ENCODE data around the gene TMEM165.

The TMEM165 gene

DNA sequence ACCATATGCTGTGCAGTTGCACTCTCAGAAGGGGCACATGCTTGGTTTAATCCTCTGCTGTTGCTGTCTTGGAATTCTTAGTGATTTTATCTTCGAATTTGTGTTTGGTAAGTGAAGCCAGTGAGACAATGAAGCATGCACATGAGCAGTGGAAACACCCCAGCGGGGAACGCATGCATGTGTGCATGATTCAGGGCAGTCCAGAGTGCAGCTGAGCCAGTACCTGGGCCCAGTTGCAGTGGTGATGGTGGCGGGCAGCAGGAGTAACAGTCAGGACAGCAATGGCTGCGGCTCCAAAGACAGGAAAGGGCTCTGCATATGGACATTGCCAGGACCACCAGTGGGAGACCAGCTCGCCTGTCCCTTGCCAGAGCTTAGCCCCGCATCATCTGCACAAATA lies 14.3 kb upstream of the TMEM165 start:
- Mint-ChIP-seq H3K27me3 (ENCODE audit: low read depth) (no peaks in the 10 kb centered on the region), H3K4me1 (ENCODE audit: low read depth) (peaks cover 17% of the 10 kb centered on the region), H3K36me3 (ENCODE audit: low read depth) (no peaks in the 10 kb centered on the region), H3K9me3 (no peaks in the 10 kb centered on the region), H3K27ac (no peak overlapping the region), H3K4me3 (no peak overlapping the region)
- DNase-seq (ENCODE audit: low spot score) = no peak

DNA sequence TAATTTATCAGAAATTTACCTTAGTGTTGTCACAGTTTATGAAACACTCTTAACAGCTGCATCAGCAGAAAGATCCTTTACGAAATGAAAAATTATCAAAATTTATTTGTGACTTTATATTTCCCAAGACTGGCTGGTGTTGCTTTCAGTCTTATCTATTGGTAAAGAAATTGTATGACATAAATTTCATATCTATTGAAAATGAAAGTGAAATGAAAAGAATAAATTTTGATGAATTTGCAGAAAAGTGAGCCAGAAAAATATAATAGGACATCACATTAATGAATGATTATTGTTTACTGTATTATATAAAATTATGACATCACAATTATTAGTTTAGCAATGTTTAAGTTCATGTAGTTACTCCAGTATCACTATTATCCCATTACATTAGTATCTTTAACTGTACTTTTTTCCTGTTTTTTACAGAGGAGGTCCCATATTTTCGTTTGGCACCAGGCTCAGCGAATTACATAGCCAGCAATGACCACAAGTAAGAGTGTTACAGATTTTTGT lies 13.2 kb upstream of the TMEM165 start:
- peaks cover 19% of the 10 kb centered on the region for H3K4me1 Mint-ChIP-seq (ENCODE audit: low read depth)
- no peaks in the 10 kb centered on the region for H3K36me3 Mint-ChIP-seq (ENCODE audit: low read depth)

DNA sequence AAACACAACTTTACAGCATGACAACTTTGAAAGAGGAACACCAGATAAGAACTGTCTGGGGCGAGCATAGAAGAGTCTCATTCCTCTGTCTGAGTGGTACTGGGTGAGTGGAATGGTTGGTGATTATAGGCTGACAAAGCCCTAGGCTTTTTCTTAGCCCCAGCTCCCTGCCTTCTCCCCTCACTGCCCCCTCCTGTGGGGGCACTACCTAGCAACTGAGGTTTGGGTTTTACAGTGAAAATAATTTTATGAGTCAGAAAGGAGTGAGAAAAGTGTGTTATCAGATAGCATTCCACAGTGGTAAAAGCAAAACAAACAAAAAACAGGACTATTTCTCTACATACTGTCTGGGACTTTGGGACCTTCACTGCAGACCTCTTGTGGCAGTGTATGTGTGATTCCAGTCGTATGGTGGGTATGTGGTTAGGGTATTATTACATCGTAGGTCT lies 10.5 kb upstream of the TMEM165 start:
- Mint-ChIP-seq H3K4me1 (ENCODE audit: low read depth) (peaks cover 19% of the 10 kb centered on the region), H3K27me3 (ENCODE audit: low read depth) (no peaks in the 10 kb centered on the region), H3K4me3 (no peak overlapping the region), H3K27ac (no peak overlapping the region), H3K9me3 (no peaks in the 10 kb centered on the region), H3K36me3 (ENCODE audit: low read depth) (no peaks in the 10 kb centered on the region)
- no peak for DNase-seq (ENCODE audit: low spot score)

More for the DNA sequence above, 13.2 kb upstream of the TMEM165 start:
- Mint-ChIP-seq H3K9me3 (no peaks in the 10 kb centered on the region), H3K4me3 (no peak overlapping the region), H3K27me3 (ENCODE audit: low read depth) (no peaks in the 10 kb centered on the region), H3K27ac (no peak overlapping the region)
- no peak for DNase-seq (ENCODE audit: low spot score)

DNA sequence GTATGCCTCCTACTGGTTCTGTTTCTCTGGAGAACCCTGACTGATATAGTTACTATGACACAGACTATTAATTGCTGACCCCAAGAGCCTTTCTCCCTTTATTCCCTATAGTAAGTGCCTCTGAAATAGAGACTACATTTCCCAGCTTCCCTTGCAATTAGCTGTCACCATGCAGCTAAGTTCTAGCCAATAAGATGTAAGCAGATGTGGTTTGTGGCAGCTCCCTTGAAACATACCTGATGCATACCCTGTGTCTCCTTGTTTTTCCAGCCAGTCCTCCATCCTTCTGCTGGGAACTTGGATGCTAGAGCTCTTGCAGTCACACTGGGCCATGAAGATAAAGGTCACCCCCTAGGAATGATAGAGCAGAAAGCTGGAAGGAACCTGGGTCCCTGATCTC lies 9.7 kb upstream of the TMEM165 start:
- Mint-ChIP-seq H3K27me3 (ENCODE audit: low read depth) (no peaks in the 10 kb centered on the region), H3K27ac (no peak overlapping the region), H3K36me3 (ENCODE audit: low read depth) (no peaks in the 10 kb centered on the region), H3K9me3 (no peaks in the 10 kb centered on the region), H3K4me3 (no peak overlapping the region), H3K4me1 (ENCODE audit: low read depth) (peaks cover 19% of the 10 kb centered on the region)
- DNase-seq (ENCODE audit: low spot score) = no peak

DNA sequence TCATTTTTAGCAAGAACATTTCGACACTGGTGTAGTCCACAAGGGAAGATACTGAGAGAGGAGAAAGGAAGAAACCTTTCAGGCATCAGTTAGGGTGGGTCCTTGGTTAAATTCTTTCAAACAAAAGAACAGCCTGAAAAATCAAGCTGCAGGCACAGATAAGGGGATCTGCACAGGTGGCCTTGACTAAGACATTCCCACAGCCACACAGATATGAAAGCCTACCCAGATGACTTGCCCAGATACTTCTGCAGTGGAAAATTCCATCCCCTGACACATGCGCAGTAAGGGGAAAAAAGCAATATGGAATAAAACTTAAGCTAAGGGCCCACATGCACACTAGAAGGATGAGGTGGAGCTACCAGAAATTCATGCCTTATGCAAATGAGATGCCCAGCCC lies 8.9 kb upstream of the TMEM165 start:
- Mint-ChIP-seq H3K27ac (no peak overlapping the region), H3K4me1 (ENCODE audit: low read depth) (peaks cover 18% of the 10 kb centered on the region), H3K27me3 (ENCODE audit: low read depth) (no peaks in the 10 kb centered on the region), H3K9me3 (no peaks in the 10 kb centered on the region), H3K36me3 (ENCODE audit: low read depth) (no peaks in the 10 kb centered on the region), H3K4me3 (no peak overlapping the region)
- no peak for DNase-seq (ENCODE audit: low spot score)

DNA sequence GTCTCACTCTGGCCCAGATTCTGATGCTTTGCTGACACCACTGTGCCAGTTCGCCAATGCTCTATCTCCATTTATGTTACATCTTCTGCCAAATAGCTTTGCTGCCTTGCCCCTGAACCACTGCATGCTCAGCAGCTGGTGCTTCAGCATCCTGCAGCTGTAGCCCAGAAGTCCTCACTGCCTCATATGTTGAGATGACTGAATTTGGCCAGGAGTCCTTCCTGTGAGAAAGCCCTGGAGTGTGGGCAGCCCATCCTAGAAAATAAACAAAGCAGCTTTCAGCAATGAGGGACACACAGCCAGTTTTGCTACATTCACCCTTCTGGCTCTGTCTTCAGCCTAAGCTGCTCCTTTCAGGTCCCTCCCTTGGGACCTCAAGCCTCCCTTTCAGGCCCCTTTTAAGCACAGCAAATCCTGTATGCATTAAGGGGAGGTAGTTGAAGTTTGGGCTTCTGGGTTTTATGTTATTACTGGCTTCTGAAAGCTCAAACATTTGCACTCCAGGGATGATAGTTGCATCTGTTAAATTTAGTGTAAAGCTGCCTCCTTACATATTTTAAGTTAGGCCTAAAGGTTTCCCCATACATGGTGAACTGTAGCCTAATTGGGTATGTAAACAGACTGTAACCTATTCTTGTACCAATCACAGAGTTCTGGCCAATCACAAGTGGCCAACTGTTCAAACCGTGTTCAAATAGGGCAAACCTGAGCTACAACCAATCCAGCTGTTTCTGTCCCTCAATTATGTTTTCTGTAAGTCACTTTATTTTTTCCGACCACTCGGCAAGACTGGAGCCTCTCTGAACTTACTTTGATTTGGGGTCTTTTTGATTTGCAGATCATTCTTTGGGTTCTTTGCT lies 2.1 kb upstream of the TMEM165 start:
- Mint-ChIP-seq H3K4me1 (ENCODE audit: low read depth) (peaks cover 25% of the 10 kb centered on the region), H3K27me3 (ENCODE audit: low read depth) (no peaks in the 10 kb centered on the region), H3K36me3 (ENCODE audit: low read depth) (peaks cover 16% of the 10 kb centered on the region), H3K27ac (no peak overlapping the region), H3K9me3 (no peaks in the 10 kb centered on the region), H3K4me3 (peak overlapping the region; percentile 50)
- DNase-seq (ENCODE audit: low spot score) = no peak

- Mint-ChIP-seq H3K27ac (peak overlapping the region; percentile 100), H3K4me3 (peak overlapping the region; percentile 100), H3K4me1 (ENCODE audit: low read depth) (peaks cover 32% of the 10 kb centered on the region), H3K36me3 (ENCODE audit: low read depth) (peaks cover 20% of the 10 kb centered on the region), H3K27me3 (ENCODE audit: low read depth) (no peaks in the 10 kb centered on the region), H3K9me3 (no peaks in the 10 kb centered on the region)
- no peak for DNase-seq (ENCODE audit: low spot score)
Observed at GRCh38 chr4:55395218-55395528, 584 bp upstream of the TMEM165 start.

- peak overlapping the region; percentile 88 for H3K27ac Mint-ChIP-seq
- H3K9me3 Mint-ChIP-seq = no peaks in the 10 kb centered on the region
- no peaks in the 10 kb centered on the region for H3K27me3 Mint-ChIP-seq (ENCODE audit: low read depth)
- peaks cover 24% of the 10 kb centered on the region for H3K36me3 Mint-ChIP-seq (ENCODE audit: low read depth)
- H3K4me3 Mint-ChIP-seq = peak overlapping the region; percentile 100
- DNase-seq (ENCODE audit: low spot score) = peak; percentile 23
- peaks cover 35% of the 10 kb centered on the region for H3K4me1 Mint-ChIP-seq (ENCODE audit: low read depth)
Observed at GRCh38 chr4:55396308-55397125, 760 bp downstream of the TMEM165 start.

GRCh38 chr4:55397126-55397436 lies 1.3 kb downstream of the TMEM165 start:
- Mint-ChIP-seq H3K36me3 (ENCODE audit: low read depth) (peaks cover 24% of the 10 kb centered on the region), H3K4me3 (peak overlapping the region; percentile 95), H3K4me1 (ENCODE audit: low read depth) (peaks cover 35% of the 10 kb centered on the region), H3K27ac (peak overlapping the region; percentile 88), H3K9me3 (no peaks in the 10 kb centered on the region), H3K27me3 (ENCODE audit: low read depth) (no peaks in the 10 kb centered on the region)
- no peak for DNase-seq (ENCODE audit: low spot score)

GRCh38 chr4:55397520-55398321 lies 2.0 kb downstream of the TMEM165 start:
- peaks cover 35% of the 10 kb centered on the region for H3K4me1 Mint-ChIP-seq (ENCODE audit: low read depth)
- peak overlapping the region; percentile 88 for H3K27ac Mint-ChIP-seq
- H3K36me3 Mint-ChIP-seq (ENCODE audit: low read depth) = peaks cover 24% of the 10 kb centered on the region
- DNase-seq (ENCODE audit: low spot score) = no peak
- H3K27me3 Mint-ChIP-seq (ENCODE audit: low read depth) = no peaks in the 10 kb centered on the region
- peak overlapping the region; percentile 95 for H3K4me3 Mint-ChIP-seq
- H3K9me3 Mint-ChIP-seq = no peaks in the 10 kb centered on the region

- H3K9me3 Mint-ChIP-seq = no peaks in the 10 kb centered on the region
- H3K4me1 Mint-ChIP-seq (ENCODE audit: low read depth) = peaks cover 35% of the 10 kb centered on the region
- peak overlapping the region; percentile 95 for H3K4me3 Mint-ChIP-seq
- H3K27ac Mint-ChIP-seq = no peak overlapping the region
- H3K27me3 Mint-ChIP-seq (ENCODE audit: low read depth) = no peaks in the 10 kb centered on the region
- no peak for DNase-seq (ENCODE audit: low spot score)
- H3K36me3 Mint-ChIP-seq (ENCODE audit: low read depth) = peaks cover 28% of the 10 kb centered on the region
Observed at GRCh38 chr4:55398461-55398860, 2.7 kb downstream of the TMEM165 start.

DNA sequence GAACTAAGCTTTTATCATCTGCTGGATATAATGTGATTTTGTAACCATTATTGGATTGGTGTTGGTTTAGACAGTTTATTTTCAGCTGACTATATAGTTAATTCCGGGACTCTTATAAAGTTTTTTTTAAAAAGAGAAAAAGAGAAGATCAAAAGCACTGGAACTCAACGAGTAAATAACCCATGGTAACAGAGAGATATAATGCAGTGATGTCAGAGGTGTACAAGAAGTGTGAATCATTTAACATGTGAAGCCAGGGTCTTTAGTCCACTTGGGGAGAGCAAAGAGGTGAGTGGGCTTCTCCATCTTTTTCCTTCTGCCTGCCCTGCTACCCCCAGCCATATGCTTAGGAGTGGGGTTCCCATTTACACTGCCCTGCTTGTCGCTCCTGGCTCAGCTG lies 3.2 kb downstream of the TMEM165 start:
- H3K27me3 Mint-ChIP-seq (ENCODE audit: low read depth) = no peaks in the 10 kb centered on the region
- H3K4me3 Mint-ChIP-seq = peak overlapping the region; percentile 95
- peaks cover 39% of the 10 kb centered on the region for H3K4me1 Mint-ChIP-seq (ENCODE audit: low read depth)
- H3K9me3 Mint-ChIP-seq = no peaks in the 10 kb centered on the region
- no peak for DNase-seq (ENCODE audit: low spot score)
- no peak overlapping the region for H3K27ac Mint-ChIP-seq
- H3K36me3 Mint-ChIP-seq (ENCODE audit: low read depth) = peaks cover 33% of the 10 kb centered on the region

DNA sequence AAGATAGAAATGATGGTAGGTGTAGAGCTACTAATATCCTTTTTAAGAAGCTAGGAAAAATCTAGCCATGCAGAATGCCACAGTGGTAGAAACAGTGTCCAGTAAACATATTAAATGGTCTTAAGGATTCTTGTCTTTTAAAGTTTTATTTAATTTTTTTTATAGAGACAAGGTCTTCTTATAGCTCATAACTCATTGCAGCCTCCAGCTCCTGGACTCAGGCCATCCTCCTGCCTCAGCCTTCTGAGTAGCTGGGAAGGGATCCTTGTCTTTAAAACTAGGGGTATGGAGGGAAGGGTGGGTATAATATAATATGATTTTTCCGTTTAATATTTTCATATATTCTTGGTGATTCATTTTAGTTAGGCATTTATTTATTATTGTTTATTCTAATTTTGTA lies 3.8 kb downstream of the TMEM165 start:
- Mint-ChIP-seq H3K4me1 (ENCODE audit: low read depth) (peaks cover 35% of the 10 kb centered on the region), H3K27ac (no peak overlapping the region)
- no peak for DNase-seq (ENCODE audit: low spot score)

DNA sequence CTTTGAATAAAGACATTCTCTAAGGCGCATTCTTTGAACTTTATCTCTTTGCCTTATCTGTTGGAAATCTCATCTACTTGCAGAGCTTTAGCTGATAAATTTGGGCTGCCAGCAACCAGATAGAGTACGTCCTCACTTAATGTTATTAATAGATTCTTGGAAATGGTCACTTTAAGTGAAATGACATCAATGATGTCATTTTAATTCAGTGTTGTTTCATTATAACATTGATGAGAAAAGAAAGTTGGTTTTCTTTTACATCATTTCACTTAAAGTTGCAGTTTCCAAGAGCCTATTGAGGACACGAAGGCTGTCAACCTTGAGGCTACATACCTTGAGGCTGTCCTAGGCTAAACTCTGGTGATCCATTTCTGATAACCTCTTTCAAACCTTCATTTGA lies 9.3 kb downstream of the TMEM165 start:
- Mint-ChIP-seq H3K4me3 (no peak overlapping the region), H3K36me3 (ENCODE audit: low read depth) (peaks cover 41% of the 10 kb centered on the region), H3K27me3 (ENCODE audit: low read depth) (no peaks in the 10 kb centered on the region), H3K27ac (no peak overlapping the region), H3K9me3 (no peaks in the 10 kb centered on the region), H3K4me1 (ENCODE audit: low read depth) (peaks cover 24% of the 10 kb centered on the region)
- DNase-seq (ENCODE audit: low spot score) = no peak

More for the DNA sequence above, 3.8 kb downstream of the TMEM165 start:
- Mint-ChIP-seq H3K4me3 (peak overlapping the region; percentile 95), H3K27me3 (ENCODE audit: low read depth) (no peaks in the 10 kb centered on the region), H3K36me3 (ENCODE audit: low read depth) (peaks cover 36% of the 10 kb centered on the region), H3K9me3 (no peaks in the 10 kb centered on the region)
